ENCODE measurements around the gene ZBTB5. TPM values are rescaled to one million over a fixed set of nuclear protein-coding genes. Genes with fewer than 3 reads are reported as not detected.

ZBTB5 gene
- total and polyA plus RNA-seq, 2 of the 13 experiments (the other 11 are each of a cell fraction or from before 2014, with no cell fraction given), result 12.5 to 20.5 TPM

GRCh38 chr9:37464426-37465248 lies 613 bp downstream of the ZBTB5 start (continued):
- TF ChIP-seq ZNF574 (CRISPR knock-in tag; IDR thresholded peaks at IDR 0.05) (peak; percentile 64; the same call in 1 of the 2 replicates), ZFP91 (CRISPR knock-in tag; IDR thresholded peaks at IDR 0.05; ENCODE audit: borderline replicate concordance) (peak; percentile 28), ZBTB14 (CRISPR knock-in tag; IDR thresholded peaks at IDR 0.05) (peak; percentile 86), PBX2 (CRISPR knock-in tag; IDR thresholded peaks at IDR 0.05) (peak; percentile 5; the same call in 1 of the 2 replicates), DNMT3B (CRISPR knock-in tag; conservative IDR thresholded peaks at IDR 0.05) (peak; percentile 24; the same call in 1 of the 2 replicates), POGZ (CRISPR knock-in tag; IDR thresholded peaks at IDR 0.05) (0 out of 2 replicates have a peak, but pooled peaks have one; percentile 34), SPEN (CRISPR knock-in tag; IDR thresholded peaks at IDR 0.05; ENCODE audit: low read depth) (no peak), ZNF441 (CRISPR knock-in tag; IDR thresholded peaks at IDR 0.05; ENCODE audit: borderline replicate concordance) (no peak), ZSCAN20 (CRISPR knock-in tag; IDR thresholded peaks at IDR 0.05; ENCODE audit: borderline replicate concordance) (0 out of 2 replicates have a peak, but pooled peaks have one; percentile 54), PATZ1 (CRISPR knock-in tag; IDR thresholded peaks at IDR 0.05) (peak; percentile 69; the same call in 1 of the 2 replicates), ZNF333 (CRISPR knock-in tag; IDR thresholded peaks at IDR 0.05; ENCODE audit: borderline replicate concordance) (peak; percentile 78; the same call in 1 of the 2 replicates), TERF1 (CRISPR knock-in tag; IDR thresholded peaks at IDR 0.05) (peak; percentile 58; the same call in 1 of the 2 replicates), GATAD1 (CRISPR knock-in tag; IDR thresholded peaks at IDR 0.05) (peak; percentile 15; the same call in 1 of the 2 replicates), PCBP1 (IDR thresholded peaks at IDR 0.05; ENCODE audit: borderline replicate concordance, low read depth, low read length) (peak; percentile 39; the same call in 1 of the 2 replicates), HOXA3 (CRISPR knock-in tag; IDR thresholded peaks at IDR 0.05) (0 out of 2 replicates have a peak, but pooled peaks have one; percentile 10), LBX2 (CRISPR knock-in tag; IDR thresholded peaks at IDR 0.05; ENCODE audit: borderline replicate concordance) (peak; percentile 64; the same call in 1 of the 2 replicates)

All from HepG2 (cell line).